DOHH2 (cell line): ENCODE data around the gene PTGDR2.

Experiments
- CTCF ChIP-seq: fragments of 200-600 bp; sonication (generic); IDR thresholded peaks from one replicate; pipeline ENCODE4 v1.5.1; 2014; ENCODE audit warnings: antibody characterized with exemption, mild to moderate bottlenecking, low read depth, low read length; ENCODE audit not compliant: poor library complexity, severe bottlenecking
- EZH2phosphoT487 ChIP-seq: fragments of 200-600 bp; sonication (generic); IDR thresholded peaks from 2 replicates; pipeline ENCODE4 v1.6.1; 2017; ENCODE audit warnings: borderline replicate concordance, mild to moderate bottlenecking, antibody characterized with exemption, low read length, moderate library complexity, mixed read lengths

DNA sequence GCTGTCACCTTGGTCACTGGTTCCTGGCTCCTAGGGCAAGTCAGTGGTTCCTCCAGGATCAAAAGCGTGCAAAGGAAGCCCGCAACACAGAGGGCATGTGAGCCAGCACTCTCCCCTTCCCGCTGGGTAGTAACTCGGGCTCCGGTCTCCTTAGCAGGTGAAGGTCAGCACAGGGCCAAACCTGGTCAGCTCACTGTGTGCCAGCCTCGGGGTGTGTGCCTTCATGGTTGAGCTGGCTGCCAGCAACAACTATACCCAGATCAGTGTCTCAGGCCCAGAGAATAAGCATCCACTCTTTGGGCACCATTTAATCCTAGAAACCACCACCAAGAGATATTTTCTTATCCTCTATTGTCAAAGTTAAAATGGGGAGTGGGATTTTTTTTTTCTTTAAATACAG, 30.0 kb downstream of the PTGDR2 start:
- TF ChIP-seq CTCF (no peak), EZH2phosphoT487 (no peak)
